Measurements from ENCODE around the gene KCNQ2.

DNA sequence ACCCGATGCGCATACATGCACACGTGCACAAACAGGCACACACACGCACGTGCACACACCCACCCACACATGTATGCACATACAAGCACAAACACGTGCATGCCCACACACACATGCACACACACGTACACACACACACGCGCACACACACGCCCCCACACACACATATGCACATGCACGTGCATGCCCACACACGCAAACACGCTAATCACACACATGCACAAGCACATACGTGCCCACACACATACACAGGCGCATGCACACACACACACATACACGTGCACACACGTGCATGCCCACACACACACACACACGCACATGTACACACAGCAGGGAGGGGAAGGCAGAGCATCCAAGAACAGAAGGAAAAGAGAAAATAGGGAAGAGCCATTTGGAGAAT, 84.5 kb downstream of the KCNQ2 start:
- TF ChIP-seq, protein P1, sequence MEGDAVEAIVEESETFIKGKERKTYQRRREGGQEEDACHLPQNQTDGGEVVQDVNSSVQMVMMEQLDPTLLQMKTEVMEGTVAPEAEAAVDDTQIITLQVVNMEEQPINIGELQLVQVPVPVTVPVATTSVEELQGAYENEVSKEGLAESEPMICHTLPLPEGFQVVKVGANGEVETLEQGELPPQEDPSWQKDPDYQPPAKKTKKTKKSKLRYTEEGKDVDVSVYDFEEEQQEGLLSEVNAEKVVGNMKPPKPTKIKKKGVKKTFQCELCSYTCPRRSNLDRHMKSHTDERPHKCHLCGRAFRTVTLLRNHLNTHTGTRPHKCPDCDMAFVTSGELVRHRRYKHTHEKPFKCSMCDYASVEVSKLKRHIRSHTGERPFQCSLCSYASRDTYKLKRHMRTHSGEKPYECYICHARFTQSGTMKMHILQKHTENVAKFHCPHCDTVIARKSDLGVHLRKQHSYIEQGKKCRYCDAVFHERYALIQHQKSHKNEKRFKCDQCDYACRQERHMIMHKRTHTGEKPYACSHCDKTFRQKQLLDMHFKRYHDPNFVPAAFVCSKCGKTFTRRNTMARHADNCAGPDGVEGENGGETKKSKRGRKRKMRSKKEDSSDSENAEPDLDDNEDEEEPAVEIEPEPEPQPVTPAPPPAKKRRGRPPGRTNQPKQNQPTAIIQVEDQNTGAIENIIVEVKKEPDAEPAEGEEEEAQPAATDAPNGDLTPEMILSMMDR (IDR thresholded peaks at IDR 0.05), result no peak
- TF ChIP-seq POLR2A (IDR thresholded peaks at IDR 0.05) (no peak), EP300 (IDR thresholded peaks at IDR 0.05) (no peak), POLR2AphosphoS5 (IDR thresholded peaks at IDR 0.05) (no peak)
